HFF-Myc (cell line): ENCODE results near the gene ANK2.

Experiments used
- DNase-seq: peaks from one replicate; pipeline ENCODE4 v3.0.0-alpha.2; 2011; ENCODE audit warnings: low read depth; ENCODE audit errors: extremely low read depth
- H3K4me3 ChIP-seq: replicated peaks from 2 replicates; pipeline ENCODE4 v1.5.1; 2011; ENCODE audit warnings: low read depth, mild to moderate bottlenecking, control low read depth, low read length
- CTCF ChIP-seq: IDR thresholded peaks from 2 replicates; pipeline ENCODE4 v1.5.1; 2012; ENCODE audit warnings: mild to moderate bottlenecking, low read depth, low read length, control low read depth; ENCODE audit errors: missing control alignments

The ANK2 gene

GRCh38 chr4:113335746-113336145, 286.3 kb downstream of the ANK2 start:
- TF ChIP-seq CTCF: no peak
- no peak for DNase-seq
- H3K4me3 ChIP-seq: no peak overlapping the region

GRCh38 chr4:113336556-113336955, 287.1 kb downstream of the ANK2 start:
- no peak overlapping the region for H3K4me3 ChIP-seq
- no peak for DNase-seq
- no peak for TF ChIP-seq CTCF

DNA sequence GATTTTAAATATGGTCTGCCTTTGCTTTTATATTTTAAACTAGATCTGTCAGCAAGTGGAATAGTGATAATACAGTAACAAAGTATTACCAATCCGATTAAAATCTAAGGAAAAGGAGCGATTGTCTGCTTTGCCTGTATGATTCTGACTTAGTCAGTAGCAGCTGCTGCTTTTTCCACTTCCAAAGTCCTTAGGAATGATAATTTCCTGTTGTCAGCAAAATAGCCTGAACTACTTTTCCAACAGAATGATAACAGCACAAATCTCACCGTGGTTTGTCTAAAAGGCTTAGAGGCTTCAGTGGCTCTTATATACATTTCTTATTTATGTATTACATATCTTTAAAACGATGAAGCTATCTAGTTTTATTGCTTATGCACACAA, 290.0 kb downstream of the ANK2 start:
- TF ChIP-seq CTCF: no peak
- no peak for DNase-seq
- H3K4me3 ChIP-seq: no peak overlapping the region

- H3K4me3 ChIP-seq: no peak overlapping the region
- TF ChIP-seq CTCF: no peak
- DNase-seq: no peak
Observed at GRCh38 chr4:113344100-113344499, 294.6 kb downstream of the ANK2 start.

GRCh38 chr4:113347245-113347644, 297.8 kb downstream of the ANK2 start:
- no peak for DNase-seq
- H3K4me3 ChIP-seq: no peak overlapping the region
- TF ChIP-seq CTCF: no peak

- H3K4me3 ChIP-seq: no peak overlapping the region
- no peak for DNase-seq
- no peak for TF ChIP-seq CTCF
Observed at GRCh38 chr4:113349430-113349829, 300.0 kb downstream of the ANK2 start.

DNA sequence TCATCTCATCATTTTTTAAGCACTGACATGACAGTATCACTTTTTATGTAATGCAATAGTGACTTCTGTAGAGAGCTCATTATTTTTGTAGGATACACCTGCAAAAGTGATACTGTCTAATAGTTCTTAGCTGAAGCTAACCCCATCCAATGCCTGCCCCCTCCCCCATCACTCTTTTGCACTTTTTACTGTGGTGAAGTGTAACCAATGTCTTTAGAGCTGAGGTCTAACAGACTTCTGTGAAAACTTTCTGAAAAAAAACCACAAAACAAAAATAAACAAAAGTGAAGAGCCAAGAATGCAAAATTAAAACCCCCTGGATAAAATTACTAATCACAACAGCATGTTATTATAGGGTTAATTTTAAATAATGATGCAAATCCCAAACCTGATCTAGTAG, 301.1 kb downstream of the ANK2 start:
- no peak for DNase-seq
- no peak for TF ChIP-seq CTCF
- H3K4me3 ChIP-seq: no peak overlapping the region
